Measurements from ENCODE around the gene TBX21. TPM values are rescaled to one million over a fixed set of nuclear protein-coding genes. Genes with fewer than 3 reads are reported as not detected.

TBX21 gene
- total RNA-seq, 1 donor from 2014 or later: not detected

DNA sequence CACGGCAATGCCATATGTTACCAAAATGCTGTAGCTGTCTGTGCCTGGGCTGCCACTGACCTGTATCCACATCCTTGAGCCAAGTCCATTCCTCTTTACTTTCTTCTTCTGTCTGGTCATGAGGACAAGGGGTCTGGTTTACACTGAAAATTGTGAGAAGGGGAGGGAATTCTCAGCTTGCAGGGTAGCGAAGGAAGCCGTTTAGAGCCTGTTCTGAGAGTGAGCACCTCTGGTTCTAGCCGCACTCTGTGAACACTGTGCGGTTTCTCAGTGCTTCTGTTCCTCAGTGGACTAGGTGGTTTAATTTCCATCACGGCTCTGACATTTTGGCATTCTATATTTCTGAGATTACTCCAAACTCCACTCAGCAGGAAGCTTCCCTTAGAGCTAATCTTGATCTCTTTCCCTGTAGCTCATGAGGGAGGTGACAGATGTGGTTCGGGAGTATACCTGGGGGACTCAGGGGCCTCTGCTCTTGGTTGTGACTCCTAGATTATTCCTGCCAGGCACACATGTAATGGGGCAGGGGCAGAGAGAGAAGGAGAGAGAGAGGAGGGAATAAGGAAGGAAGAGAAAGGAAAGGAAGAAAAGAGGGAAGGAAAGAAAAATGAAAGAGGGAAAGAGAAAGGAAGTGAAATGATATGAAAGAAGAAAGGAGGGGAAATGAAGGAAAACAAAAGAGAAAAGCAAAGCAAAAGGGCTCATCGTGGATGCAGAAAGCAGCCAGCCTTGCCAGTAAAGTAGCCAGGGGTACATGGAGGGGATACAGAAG is 14.2 kb upstream of the TBX21 start:
- H3K27ac Mint-ChIP-seq (ENCODE audit: unreplicated experiment): no peak overlapping the region
- no peak for TF ChIP-seq CTCF (IDR thresholded peaks at IDR 0.05; ENCODE audit: partially characterized antibody, unreplicated experiment)
- H3K36me3 Mint-ChIP-seq (ENCODE audit: unreplicated experiment): no peaks in the 10 kb centered on the region
- peaks cover 7% of the 10 kb centered on the region for H3K9me3 Mint-ChIP-seq (ENCODE audit: unreplicated experiment)
- no peak for DNase-seq
- peaks cover 13% of the 10 kb centered on the region for H3K4me1 Mint-ChIP-seq (ENCODE audit: low read depth, unreplicated experiment)
- peaks cover 16% of the 10 kb centered on the region for H3K27me3 Mint-ChIP-seq (ENCODE audit: unreplicated experiment)
- H3K4me3 Mint-ChIP-seq (ENCODE audit: unreplicated experiment): no peak overlapping the region

- H3K27me3 Mint-ChIP-seq (ENCODE audit: unreplicated experiment): peaks cover 16% of the 10 kb centered on the region
- no peak overlapping the region for H3K4me3 Mint-ChIP-seq (ENCODE audit: unreplicated experiment)
- H3K27ac Mint-ChIP-seq (ENCODE audit: unreplicated experiment): no peak overlapping the region
- no peak for DNase-seq
- peaks cover 11% of the 10 kb centered on the region for H3K4me1 Mint-ChIP-seq (ENCODE audit: low read depth, unreplicated experiment)
- H3K36me3 Mint-ChIP-seq (ENCODE audit: unreplicated experiment): no peaks in the 10 kb centered on the region
- no peak for TF ChIP-seq CTCF (IDR thresholded peaks at IDR 0.05; ENCODE audit: partially characterized antibody, unreplicated experiment)
- peaks cover 3% of the 10 kb centered on the region for H3K9me3 Mint-ChIP-seq (ENCODE audit: unreplicated experiment)
Observed at GRCh38 chr17:47719411-47720152, 13.5 kb upstream of the TBX21 start.

GRCh38 chr17:47720196-47720595 is 12.8 kb upstream of the TBX21 start:
- Mint-ChIP-seq H3K27me3 (ENCODE audit: unreplicated experiment) (peaks cover 18% of the 10 kb centered on the region), H3K4me1 (ENCODE audit: low read depth, unreplicated experiment) (peaks cover 11% of the 10 kb centered on the region), H3K36me3 (ENCODE audit: unreplicated experiment) (no peaks in the 10 kb centered on the region), H3K27ac (ENCODE audit: unreplicated experiment) (no peak overlapping the region), H3K9me3 (ENCODE audit: unreplicated experiment) (peaks cover 3% of the 10 kb centered on the region), H3K4me3 (ENCODE audit: unreplicated experiment) (peak overlapping the region; percentile 25)
- DNase-seq: no peak
- TF ChIP-seq CTCF (IDR thresholded peaks at IDR 0.05; ENCODE audit: partially characterized antibody, unreplicated experiment): no peak

- H3K27me3 Mint-ChIP-seq (ENCODE audit: unreplicated experiment): peaks cover 18% of the 10 kb centered on the region
- DNase-seq: no peak
Observed at GRCh38 chr17:47720754-47721533, 12.1 kb upstream of the TBX21 start.

More at GRCh38 chr17:47720754-47721533, 12.1 kb upstream of the TBX21 start:
- H3K4me3 Mint-ChIP-seq (ENCODE audit: unreplicated experiment): no peak overlapping the region
- no peak for TF ChIP-seq CTCF (IDR thresholded peaks at IDR 0.05; ENCODE audit: partially characterized antibody, unreplicated experiment)
- peaks cover 4% of the 10 kb centered on the region for H3K9me3 Mint-ChIP-seq (ENCODE audit: unreplicated experiment)
- H3K4me1 Mint-ChIP-seq (ENCODE audit: low read depth, unreplicated experiment): peaks cover 11% of the 10 kb centered on the region
- H3K27ac Mint-ChIP-seq (ENCODE audit: unreplicated experiment): no peak overlapping the region
- H3K36me3 Mint-ChIP-seq (ENCODE audit: unreplicated experiment): no peaks in the 10 kb centered on the region

Measured in glutamatergic neuron (in vitro differentiated cells).